Measurements from ENCODE around the gene C16orf87. TPM values are rescaled to one million over a fixed set of nuclear protein-coding genes. Genes with fewer than 3 reads are reported as not detected.

The C16orf87 gene
- polyA plus RNA-seq, 1 donor (not counting 4 experiments of a cell fraction or from before 2014, with no cell fraction given) = 10.2 TPM

- H3K9me3 ChIP-seq (ENCODE audit: control insufficient read depth, low read depth, low read length) = no peaks in the 10 kb centered on the region
- no peak overlapping the region for H2AFZ ChIP-seq (ENCODE audit: control insufficient read depth, low read length)
- H3K27me3 ChIP-seq (ENCODE audit: control insufficient read depth, extremely low read depth, insufficient read depth, low read length) = no peaks in the 10 kb centered on the region
- DNase-seq (ENCODE audit: low read depth, low spot score) = no peak
- H3K36me3 ChIP-seq (ENCODE audit: control insufficient read depth in 2 of 2, extremely low read depth in 1 of 2, insufficient read depth in 2 of 2, low read length in 2 of 2) = no peaks in the 10 kb centered on the region
- no peak for FAIRE-seq
- dilution Hi-C loops (cut with MboI; ENCODE audit: extremely low pct_ligation_motif_present, low sequenced_read_pairs) = no loop called here
- TF ChIP-seq CTCF (optimal IDR thresholded peaks at IDR 0.05 in 1 of 3, IDR thresholded peaks at IDR 0.05 in 1 of 3, conservative IDR thresholded peaks at IDR 0.05 in 1 of 3; ENCODE audit: extremely low read depth in 1 of 3, insufficient read depth in 2 of 3, low read length in 3 of 3) = no peak
- TF ChIP-seq EZH2 (IDR thresholded peaks at IDR 0.05; ENCODE audit: low read length) = no peak
- no peak overlapping the region for H3K4me3 ChIP-seq (ENCODE audit: control insufficient read depth in 2 of 3, extremely low read depth in 1 of 3, insufficient read depth in 2 of 3, low read depth in 1 of 3, low read length in 3 of 3)
- no peak overlapping the region for H3K9ac ChIP-seq (ENCODE audit: control insufficient read depth, extremely low read depth, insufficient read depth, low read length)
- H3K79me2 ChIP-seq (ENCODE audit: control insufficient read depth, insufficient read depth, low read length) = no peaks in the 10 kb centered on the region
- H4K20me1 ChIP-seq (ENCODE audit: control insufficient read depth, extremely low read depth, insufficient read depth, low read length) = no peaks in the 10 kb centered on the region
- H3K9me1 ChIP-seq (ENCODE audit: control insufficient read depth, extremely low read depth, insufficient read depth, low read length) = no peaks in the 10 kb centered on the region
- no peaks in the 10 kb centered on the region for H3K4me1 ChIP-seq (ENCODE audit: control insufficient read depth, extremely low read depth, insufficient read depth, low read length)
- H3K4me2 ChIP-seq (ENCODE audit: control insufficient read depth, extremely low read depth, insufficient read depth, low read depth, low read length) = no peak overlapping the region
- H3K27ac ChIP-seq (ENCODE audit: control insufficient read depth, insufficient read depth, low read length) = no peak overlapping the region
These were observed 5.9 kb upstream of the C16orf87 start for GRCh38 chr16:46836534-46837530.

GRCh38 chr16:46833460-46833800 is 2.5 kb upstream of the C16orf87 start:
- H2AFZ ChIP-seq (ENCODE audit: control insufficient read depth, low read length) = no peak overlapping the region
- no peak overlapping the region for H3K4me2 ChIP-seq (ENCODE audit: control insufficient read depth, extremely low read depth, insufficient read depth, low read depth, low read length)
- H3K79me2 ChIP-seq (ENCODE audit: control insufficient read depth, insufficient read depth, low read length) = peaks cover 20% of the 10 kb centered on the region
- dilution Hi-C loops (cut with MboI; ENCODE audit: extremely low pct_ligation_motif_present, low sequenced_read_pairs) = no loop called here
- no peak overlapping the region for H3K27ac ChIP-seq (ENCODE audit: control insufficient read depth, insufficient read depth, low read length)
- no peaks in the 10 kb centered on the region for H3K9me1 ChIP-seq (ENCODE audit: control insufficient read depth, extremely low read depth, insufficient read depth, low read length)
- no peak overlapping the region for H3K4me3 ChIP-seq (ENCODE audit: control insufficient read depth in 2 of 3, extremely low read depth in 1 of 3, insufficient read depth in 2 of 3, low read depth in 1 of 3, low read length in 3 of 3)
- H4K20me1 ChIP-seq (ENCODE audit: control insufficient read depth, extremely low read depth, insufficient read depth, low read length) = no peaks in the 10 kb centered on the region
- FAIRE-seq = no peak
- no peak for DNase-seq (ENCODE audit: low read depth, low spot score)
- TF ChIP-seq EZH2 (IDR thresholded peaks at IDR 0.05; ENCODE audit: low read length) (no peak), CTCF (optimal IDR thresholded peaks at IDR 0.05 in 1 of 3, IDR thresholded peaks at IDR 0.05 in 1 of 3, conservative IDR thresholded peaks at IDR 0.05 in 1 of 3; ENCODE audit: extremely low read depth in 1 of 3, insufficient read depth in 2 of 3, low read length in 3 of 3) (no peak)
- H3K36me3 ChIP-seq (ENCODE audit: control insufficient read depth in 2 of 2, extremely low read depth in 1 of 2, insufficient read depth in 2 of 2, low read length in 2 of 2) = no peaks in the 10 kb centered on the region
- no peak overlapping the region for H3K9ac ChIP-seq (ENCODE audit: control insufficient read depth, extremely low read depth, insufficient read depth, low read length)
- no peaks in the 10 kb centered on the region for H3K27me3 ChIP-seq (ENCODE audit: control insufficient read depth, extremely low read depth, insufficient read depth, low read length)
- H3K9me3 ChIP-seq (ENCODE audit: control insufficient read depth, low read depth, low read length) = no peaks in the 10 kb centered on the region
- peaks cover 11% of the 10 kb centered on the region for H3K4me1 ChIP-seq (ENCODE audit: control insufficient read depth, extremely low read depth, insufficient read depth, low read length)
